Nephron (organoid): ENCODE measurements around the gene SPTLC3.
A peak's percentile ranks its signal among the peaks of the same experiment; 100 is the strongest.

ENCODE experiments used
- H3K27ac Mint-ChIP-seq, 3 experiments: 2 replicates each; pipeline ENCODE4 v1.8.0; 2020; ENCODE audit warnings: mixed read lengths in 3 of 3, mild to moderate bottlenecking in 2 of 3, moderate library complexity in 1 of 3
- H3K27me3 Mint-ChIP-seq: 2 replicates; pipeline ENCODE4 v1.8.0; 2021; ENCODE audit warnings: low read depth, mild to moderate bottlenecking, moderate library complexity, mixed read lengths
- H3K36me3 Mint-ChIP-seq: 2 replicates; pipeline ENCODE4 v1.8.0; 2020; ENCODE audit warnings: low read depth, mixed read lengths
- H3K4me1 Mint-ChIP-seq: 2 replicates; pipeline ENCODE4 v1.8.0; 2020; ENCODE audit warnings: mixed read lengths
- H3K4me3 Mint-ChIP-seq, 3 experiments: 2 replicates each; pipeline ENCODE4 v1.8.0; 2020; ENCODE audit warnings: mild to moderate bottlenecking in 3 of 3, mixed read lengths in 3 of 3, moderate library complexity in 2 of 3
- H3K9me3 Mint-ChIP-seq: 2 replicates; pipeline ENCODE4 v1.8.0; 2020; ENCODE audit warnings: mixed read lengths
- TF ChIP-seq, protein P1 (sequence below), 3 experiments: fragments of 200-600 bp; sonication (generic); IDR thresholded peaks; one replicate each; pipeline ENCODE4 v1.5.0; 2021; ENCODE audit warnings: antibody characterized with exemption in 3 of 3; ENCODE audit not compliant: unreplicated experiment in 3 of 3

Gene SPTLC3

DNA sequence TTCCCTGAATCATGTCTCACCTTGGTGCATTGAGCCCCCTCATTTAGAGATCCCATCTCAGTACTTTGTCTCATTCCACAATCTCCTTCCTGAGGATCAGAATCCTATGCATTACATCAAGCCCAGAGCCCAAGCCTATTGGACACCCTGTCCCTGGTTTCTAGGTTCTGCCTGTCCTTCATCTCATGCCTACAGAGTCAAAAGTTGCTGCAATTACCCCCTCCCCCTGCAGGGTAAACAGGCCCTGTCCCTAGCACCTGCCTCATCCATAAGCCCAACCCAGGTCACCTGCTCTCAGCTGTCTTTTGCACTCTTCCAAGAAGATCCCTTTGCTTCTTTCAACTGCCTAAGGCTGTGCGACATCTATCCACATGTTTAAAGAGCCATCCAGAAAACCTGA lies 93.9 kb downstream of the SPTLC3 start:
- Mint-ChIP-seq H3K4me3 (no peak overlapping the region), H3K27ac (no peak overlapping the region), H3K36me3 (no peaks in the 10 kb centered on the region), H3K9me3 (no peaks in the 10 kb centered on the region), H3K4me1 (peaks cover 5% of the 10 kb centered on the region), H3K27me3 (no peaks in the 10 kb centered on the region)
- TF ChIP-seq, protein P1, sequence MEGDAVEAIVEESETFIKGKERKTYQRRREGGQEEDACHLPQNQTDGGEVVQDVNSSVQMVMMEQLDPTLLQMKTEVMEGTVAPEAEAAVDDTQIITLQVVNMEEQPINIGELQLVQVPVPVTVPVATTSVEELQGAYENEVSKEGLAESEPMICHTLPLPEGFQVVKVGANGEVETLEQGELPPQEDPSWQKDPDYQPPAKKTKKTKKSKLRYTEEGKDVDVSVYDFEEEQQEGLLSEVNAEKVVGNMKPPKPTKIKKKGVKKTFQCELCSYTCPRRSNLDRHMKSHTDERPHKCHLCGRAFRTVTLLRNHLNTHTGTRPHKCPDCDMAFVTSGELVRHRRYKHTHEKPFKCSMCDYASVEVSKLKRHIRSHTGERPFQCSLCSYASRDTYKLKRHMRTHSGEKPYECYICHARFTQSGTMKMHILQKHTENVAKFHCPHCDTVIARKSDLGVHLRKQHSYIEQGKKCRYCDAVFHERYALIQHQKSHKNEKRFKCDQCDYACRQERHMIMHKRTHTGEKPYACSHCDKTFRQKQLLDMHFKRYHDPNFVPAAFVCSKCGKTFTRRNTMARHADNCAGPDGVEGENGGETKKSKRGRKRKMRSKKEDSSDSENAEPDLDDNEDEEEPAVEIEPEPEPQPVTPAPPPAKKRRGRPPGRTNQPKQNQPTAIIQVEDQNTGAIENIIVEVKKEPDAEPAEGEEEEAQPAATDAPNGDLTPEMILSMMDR (IDR thresholded peaks at IDR 0.05; ENCODE audit: unreplicated experiment in 3 of 3) = no peak

DNA sequence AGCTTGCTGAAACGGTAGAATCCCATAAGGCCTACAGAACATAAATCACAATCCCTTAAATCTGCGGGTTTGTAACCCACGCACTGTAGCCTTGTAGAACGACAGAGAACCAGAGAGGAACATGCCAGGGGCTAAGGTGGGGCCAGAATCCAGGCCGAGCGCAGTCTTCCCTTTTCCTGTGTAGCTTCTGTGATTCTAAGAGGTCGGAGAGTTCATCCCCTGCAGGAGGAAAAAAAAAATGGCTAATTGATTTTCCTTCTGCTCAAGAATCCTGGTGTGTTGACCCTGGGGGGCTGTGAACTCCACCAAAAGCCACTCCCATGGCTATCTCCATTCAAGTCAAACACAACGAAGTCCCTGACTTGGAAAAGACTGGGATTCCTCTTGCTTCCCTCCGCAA lies 96.3 kb downstream of the SPTLC3 start:
- Mint-ChIP-seq H3K27me3 (no peaks in the 10 kb centered on the region), H3K4me3 (no peak overlapping the region), H3K9me3 (no peaks in the 10 kb centered on the region), H3K4me1 (peaks cover 5% of the 10 kb centered on the region), H3K27ac (no peak overlapping the region), H3K36me3 (no peaks in the 10 kb centered on the region)
- TF ChIP-seq, protein P1 (IDR thresholded peaks at IDR 0.05; ENCODE audit: unreplicated experiment in 3 of 3) = no peak

GRCh38 chr20:13105864-13106457 lies 97.2 kb downstream of the SPTLC3 start:
- no peak overlapping the region for H3K27ac Mint-ChIP-seq
- no peaks in the 10 kb centered on the region for H3K36me3 Mint-ChIP-seq
- no peak overlapping the region for H3K4me3 Mint-ChIP-seq
- TF ChIP-seq, protein P1 (IDR thresholded peaks at IDR 0.05; ENCODE audit: unreplicated experiment in 3 of 3) = peak; percentile 76 to 85 (median 77)
- peaks cover 5% of the 10 kb centered on the region for H3K4me1 Mint-ChIP-seq
- no peaks in the 10 kb centered on the region for H3K27me3 Mint-ChIP-seq
- H3K9me3 Mint-ChIP-seq = no peaks in the 10 kb centered on the region

DNA sequence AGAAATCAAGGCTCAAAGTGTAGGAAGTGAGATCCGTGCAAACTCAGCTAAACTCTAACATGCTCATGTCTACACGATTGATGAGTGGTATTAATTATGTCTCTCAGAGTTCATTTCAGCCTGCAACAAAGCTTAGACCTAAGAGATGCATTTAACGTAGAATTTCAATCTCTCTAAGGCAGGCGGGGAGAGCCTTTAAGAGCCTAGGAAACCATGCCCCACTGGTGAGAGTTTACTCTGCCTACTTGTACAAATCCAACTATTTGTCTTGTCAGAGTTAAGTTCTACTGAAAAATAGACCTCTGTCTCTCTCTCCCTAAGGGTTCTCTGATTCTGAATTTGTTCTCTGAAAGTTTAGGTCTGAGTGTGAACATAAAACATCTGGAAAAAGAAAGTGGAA lies 100.9 kb downstream of the SPTLC3 start:
- Mint-ChIP-seq H3K4me1 (peaks cover 5% of the 10 kb centered on the region), H3K36me3 (peaks cover 3% of the 10 kb centered on the region), H3K9me3 (no peaks in the 10 kb centered on the region), H3K27ac (no peak overlapping the region), H3K27me3 (no peaks in the 10 kb centered on the region), H3K4me3 (no peak overlapping the region)
- TF ChIP-seq, protein P1 (IDR thresholded peaks at IDR 0.05; ENCODE audit: unreplicated experiment in 3 of 3) = no peak

GRCh38 chr20:13110796-13111195 lies 102.0 kb downstream of the SPTLC3 start:
- Mint-ChIP-seq H3K27me3 (peaks cover 5% of the 10 kb centered on the region), H3K36me3 (peaks cover 3% of the 10 kb centered on the region)

More at GRCh38 chr20:13110796-13111195, 102.0 kb downstream of the SPTLC3 start:
- no peaks in the 10 kb centered on the region for H3K4me1 Mint-ChIP-seq
- TF ChIP-seq, protein P1 (IDR thresholded peaks at IDR 0.05; ENCODE audit: unreplicated experiment in 3 of 3) = no peak
- H3K27ac Mint-ChIP-seq = no peak overlapping the region
- no peaks in the 10 kb centered on the region for H3K9me3 Mint-ChIP-seq
- no peak overlapping the region for H3K4me3 Mint-ChIP-seq
